Mammary epithelial cell (primary cell): Measurements from ENCODE around the gene KLHL12.

Experiments used
- CTCF ChIP-seq, 2 donors: IDR thresholded peaks in 1 of 2; conservative IDR thresholded peaks in 1 of 2; 2 replicates each; pipeline ENCODE4 v1.5.1; 2011 to 2012; ENCODE audit warnings: inconsistent platforms in 2 of 2, low read length in 2 of 2, mild to moderate bottlenecking in 2 of 2, control low read depth in 1 of 2, low read depth in 1 of 2; ENCODE audit not compliant: insufficient read depth in 1 of 2; ENCODE audit errors: extremely low read depth in 1 of 2
- EZH2 ChIP-seq: IDR thresholded peaks from 2 replicates; pipeline ENCODE4 v1.6.1; 2012; ENCODE audit warnings: low read length, inconsistent platforms, borderline replicate concordance

GRCh38 chr1:202901555-202901954 lies 25.5 kb downstream of the KLHL12 start:
- TF ChIP-seq CTCF (conservative IDR thresholded peaks at IDR 0.05 in 1 of 2, IDR thresholded peaks at IDR 0.05 in 1 of 2; ENCODE audit: extremely low read depth in 1 of 2, insufficient read depth in 1 of 2, low read depth in 1 of 2, low read length in 2 of 2) (no peak), EZH2 (no peak)
